Right lobe of liver (tissue), 4 donors: Measurements from ENCODE around the gene NUP133.

Source experiments
- POLR2A ChIP-seq: fragments of 450-650 bp; IDR thresholded peaks from one replicate; pipeline ENCODE4 v1.6.1; 2017; ENCODE audit warnings: antibody characterized with exemption, mild to moderate bottlenecking
- TF ChIP-seq, protein P1 (sequence below), 4 donors: fragments of 200-600 bp in 3 of 4; fragments of 450-650 bp in 1 of 4; IDR thresholded peaks; one replicate each; pipeline versions ENCODE4 v1.5.1 to v1.8.0; 2016 to 2022; ENCODE audit warnings: antibody characterized with exemption in 4 of 4, mild to moderate bottlenecking in 2 of 4
- donor health status: DM: no; HTN: no; CAD: no.
- donor health status: DM: no; HTN: no; CAD: no.
- donor health status: DM: no; HTN: yes; CAD: no.

- TF ChIP-seq POLR2A: no peak
- TF ChIP-seq, protein P1, sequence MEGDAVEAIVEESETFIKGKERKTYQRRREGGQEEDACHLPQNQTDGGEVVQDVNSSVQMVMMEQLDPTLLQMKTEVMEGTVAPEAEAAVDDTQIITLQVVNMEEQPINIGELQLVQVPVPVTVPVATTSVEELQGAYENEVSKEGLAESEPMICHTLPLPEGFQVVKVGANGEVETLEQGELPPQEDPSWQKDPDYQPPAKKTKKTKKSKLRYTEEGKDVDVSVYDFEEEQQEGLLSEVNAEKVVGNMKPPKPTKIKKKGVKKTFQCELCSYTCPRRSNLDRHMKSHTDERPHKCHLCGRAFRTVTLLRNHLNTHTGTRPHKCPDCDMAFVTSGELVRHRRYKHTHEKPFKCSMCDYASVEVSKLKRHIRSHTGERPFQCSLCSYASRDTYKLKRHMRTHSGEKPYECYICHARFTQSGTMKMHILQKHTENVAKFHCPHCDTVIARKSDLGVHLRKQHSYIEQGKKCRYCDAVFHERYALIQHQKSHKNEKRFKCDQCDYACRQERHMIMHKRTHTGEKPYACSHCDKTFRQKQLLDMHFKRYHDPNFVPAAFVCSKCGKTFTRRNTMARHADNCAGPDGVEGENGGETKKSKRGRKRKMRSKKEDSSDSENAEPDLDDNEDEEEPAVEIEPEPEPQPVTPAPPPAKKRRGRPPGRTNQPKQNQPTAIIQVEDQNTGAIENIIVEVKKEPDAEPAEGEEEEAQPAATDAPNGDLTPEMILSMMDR (IDR thresholded peaks at IDR 0.05): no peak
Measured at GRCh38 chr1:229437443-229437842, 70.7 kb downstream of the NUP133 start.
